Stomach (tissue), 9 donors: ENCODE data around the gene STN1. TPM values are rescaled to one million over a fixed set of nuclear protein-coding genes. Genes with fewer than 3 reads are reported as not detected.

Experiments
- DNase-seq, 2 donors: peaks; one replicate each; pipeline versions ENCODE4 v3.0.0 to v3.0.0-alpha.2; 2013 to 2019
- H3K27ac ChIP-seq, 5 donors: fragments of 200-600 bp in 4 of 5; sonication (generic) in 4 of 5; one replicate each; pipeline ENCODE4 v1.5.1; 2013 to 2019; ENCODE audit warnings: mild to moderate bottlenecking in 1 of 5, moderate library complexity in 1 of 5
- H3K27me3 ChIP-seq, 3 donors: fragments of 200-600 bp; sonication (generic); one replicate each; pipeline ENCODE4 v1.5.1; 2017 to 2019; ENCODE audit warnings: mixed run types in 1 of 3
- H3K36me3 ChIP-seq, 4 donors: fragments of 200-600 bp; sonication (generic); 1 replicate in 3 of 4; 2 replicates in 1 of 4; pipeline ENCODE4 v1.5.1; 2016 to 2019
- H3K4me1 ChIP-seq, 4 donors: fragments of 200-600 bp; sonication (generic); one replicate each; pipeline ENCODE4 v1.5.1; 2016 to 2019
- H3K4me3 ChIP-seq, 4 donors: fragments of 200-600 bp; sonication (generic) in 3 of 4; one replicate each; pipeline ENCODE4 v1.5.1; 2016 to 2019; ENCODE audit warnings: mild to moderate bottlenecking in 1 of 4
- H3K9me3 ChIP-seq, 4 donors: fragments of 200-600 bp; sonication (generic); one replicate each; pipeline ENCODE4 v1.5.1; 2016 to 2019
- EP300 ChIP-seq: sonication (generic); formaldehyde crosslinking; IDR thresholded peaks from one replicate; pipeline ENCODE4 v1.6.1; 2017; ENCODE audit warnings: antibody characterized with exemption
- POLR2A ChIP-seq, 4 donors: fragments of 450-650 bp; IDR thresholded peaks; one replicate each; pipeline ENCODE4 v1.6.1; 2016; ENCODE audit warnings: antibody characterized with exemption in 4 of 4, control low read depth in 2 of 4, mild to moderate bottlenecking in 1 of 4, moderate library complexity in 1 of 4
- POLR2AphosphoS5 ChIP-seq, 3 donors: sonication (generic); formaldehyde crosslinking; IDR thresholded peaks; one replicate each; pipeline ENCODE4 v1.6.1; 2016; ENCODE audit warnings: antibody characterized with exemption in 3 of 3
- whole genome bisulfite sequencing, 5 donors: extraction: QIAGEN DNeasy Blood & Tissue Kit in 3 of 5; methylation state at CpG; one replicate each; pipeline versions ENCODE4 v1.1.5 to v1.1.7; 2013 to 2018; 5-methylcytosine and 5-hydroxymethylcytosine counted together
- intact Hi-C: fragments of 100-400 bp; cut with DNase I; formaldehyde crosslinking; loops from one replicate; pipeline ENCODE4 v1.15.1; 2023; ENCODE audit warnings: low total_unique reads
- polyA plus RNA-seq, 3 donors: library from polyadenylated mRNA; stranded (reverse); fragments of 200-250 nt; gene quantifications; one replicate each; pipeline ENCODE4 v1.2.3, GENCODE V29; 2013
- total RNA-seq, 5 donors: library from RNA; depleted of rRNA; stranded (reverse); fragments of >200 nt; gene quantifications; one replicate each; pipeline versions ENCODE4 v1.1.0 to v1.2.3, GENCODE V29; 2014 to 2016
- TF ChIP-seq, protein P1 (sequence below), 7 experiments: fragments of 450-650 bp in 4 of 7; fragments of 200-600 bp in 3 of 7; sonication (generic) in 3 of 7; IDR thresholded peaks; one replicate each; pipeline ENCODE4 v1.5.1; 2016 to 2019; ENCODE audit warnings: antibody characterized with exemption in 7 of 7, control low read depth in 2 of 7, mild to moderate bottlenecking in 1 of 7
- donor health status: healthy with polysubstance abuse.
- donor health status: Bipolar disorder and iron deficiency.
- donor health status: healthy.

Gene STN1
- total and polyA plus RNA-seq, 8 donors: 0.45 to 41.1 (median 20.5) TPM

GRCh38 chr10:103854686-103855391 is 63.1 kb downstream of the STN1 start:
- peaks cover 0 to 22% (median 0%) of the 10 kb centered on the region in 3 donors for H3K27me3 ChIP-seq
- peak overlapping the region; percentile 64 to 72 (median 64) for H3K4me3 ChIP-seq
- no peaks in the 10 kb centered on the region for H3K36me3 ChIP-seq
- 1 to 2% (median 1%) methylated on average over 8 to 52 of the region's 53 CpGs for WGBS, 5 donors
- peak in 1 of 2 donors; percentile 79 for DNase-seq
- intact Hi-C loops: loop anchor here (5.0 kb wide), 1 partner anchor 143 kb away; no protein-coding TSS in a partner anchor
- H3K27ac ChIP-seq: peak overlapping the region; percentile 9 to 83 (median 78)
- H3K4me1 ChIP-seq: peaks cover 51 to 72% (median 64%) of the 10 kb centered on the region in 4 donors
- no peaks in the 10 kb centered on the region for H3K9me3 ChIP-seq
- TF ChIP-seq POLR2AphosphoS5 (IDR thresholded peaks at IDR 0.05): no peak
- TF ChIP-seq, protein P1, sequence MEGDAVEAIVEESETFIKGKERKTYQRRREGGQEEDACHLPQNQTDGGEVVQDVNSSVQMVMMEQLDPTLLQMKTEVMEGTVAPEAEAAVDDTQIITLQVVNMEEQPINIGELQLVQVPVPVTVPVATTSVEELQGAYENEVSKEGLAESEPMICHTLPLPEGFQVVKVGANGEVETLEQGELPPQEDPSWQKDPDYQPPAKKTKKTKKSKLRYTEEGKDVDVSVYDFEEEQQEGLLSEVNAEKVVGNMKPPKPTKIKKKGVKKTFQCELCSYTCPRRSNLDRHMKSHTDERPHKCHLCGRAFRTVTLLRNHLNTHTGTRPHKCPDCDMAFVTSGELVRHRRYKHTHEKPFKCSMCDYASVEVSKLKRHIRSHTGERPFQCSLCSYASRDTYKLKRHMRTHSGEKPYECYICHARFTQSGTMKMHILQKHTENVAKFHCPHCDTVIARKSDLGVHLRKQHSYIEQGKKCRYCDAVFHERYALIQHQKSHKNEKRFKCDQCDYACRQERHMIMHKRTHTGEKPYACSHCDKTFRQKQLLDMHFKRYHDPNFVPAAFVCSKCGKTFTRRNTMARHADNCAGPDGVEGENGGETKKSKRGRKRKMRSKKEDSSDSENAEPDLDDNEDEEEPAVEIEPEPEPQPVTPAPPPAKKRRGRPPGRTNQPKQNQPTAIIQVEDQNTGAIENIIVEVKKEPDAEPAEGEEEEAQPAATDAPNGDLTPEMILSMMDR (IDR thresholded peaks at IDR 0.05): no peak
- TF ChIP-seq EP300: no peak
- TF ChIP-seq POLR2A (IDR thresholded peaks at IDR 0.05): no peak

DNA sequence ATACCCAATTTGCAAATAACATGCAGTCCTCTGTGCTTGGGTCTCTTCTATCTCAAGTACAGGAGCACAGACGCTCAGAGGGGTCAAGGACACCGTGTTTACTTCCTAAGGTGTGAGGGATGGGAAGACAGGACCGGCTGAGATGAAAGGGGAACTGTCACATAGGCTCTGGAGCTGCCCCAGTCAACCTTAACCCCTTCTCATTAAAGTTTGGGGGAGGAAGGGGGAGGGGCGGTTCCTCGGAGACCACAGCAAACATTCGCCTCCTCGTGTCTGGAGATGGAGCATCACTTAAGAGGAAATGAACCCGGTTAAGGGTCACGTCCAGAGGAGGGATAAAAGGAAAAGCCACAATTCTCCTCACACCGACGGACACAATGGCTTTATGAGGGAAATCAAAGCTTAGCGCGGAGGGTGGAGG is 63.7 kb downstream of the STN1 start:
- DNase-seq: no peak
- Histone ChIP-seq H3K36me3 (no peaks in the 10 kb centered on the region), H3K4me1 (peaks cover 55 to 76% (median 70%) of the 10 kb centered on the region in 4 donors), H3K27ac (peak overlapping the region; percentile 9 to 83 (median 78)), H3K27me3 (peaks cover 0 to 22% (median 0%) of the 10 kb centered on the region in 3 donors), H3K4me3 (peak overlapping the region; percentile 64 to 72 (median 64)), H3K9me3 (no peaks in the 10 kb centered on the region)
- WGBS, 5 donors: 5 to 19% (median 11%) methylated on average over 13 of the region's 13 CpGs
- no peak for TF ChIP-seq POLR2AphosphoS5 (IDR thresholded peaks at IDR 0.05)
- no peak for TF ChIP-seq EP300
- no peak for TF ChIP-seq POLR2A (IDR thresholded peaks at IDR 0.05)
- TF ChIP-seq, protein P1 (IDR thresholded peaks at IDR 0.05): no peak
- intact Hi-C loops: no loop called here

DNA sequence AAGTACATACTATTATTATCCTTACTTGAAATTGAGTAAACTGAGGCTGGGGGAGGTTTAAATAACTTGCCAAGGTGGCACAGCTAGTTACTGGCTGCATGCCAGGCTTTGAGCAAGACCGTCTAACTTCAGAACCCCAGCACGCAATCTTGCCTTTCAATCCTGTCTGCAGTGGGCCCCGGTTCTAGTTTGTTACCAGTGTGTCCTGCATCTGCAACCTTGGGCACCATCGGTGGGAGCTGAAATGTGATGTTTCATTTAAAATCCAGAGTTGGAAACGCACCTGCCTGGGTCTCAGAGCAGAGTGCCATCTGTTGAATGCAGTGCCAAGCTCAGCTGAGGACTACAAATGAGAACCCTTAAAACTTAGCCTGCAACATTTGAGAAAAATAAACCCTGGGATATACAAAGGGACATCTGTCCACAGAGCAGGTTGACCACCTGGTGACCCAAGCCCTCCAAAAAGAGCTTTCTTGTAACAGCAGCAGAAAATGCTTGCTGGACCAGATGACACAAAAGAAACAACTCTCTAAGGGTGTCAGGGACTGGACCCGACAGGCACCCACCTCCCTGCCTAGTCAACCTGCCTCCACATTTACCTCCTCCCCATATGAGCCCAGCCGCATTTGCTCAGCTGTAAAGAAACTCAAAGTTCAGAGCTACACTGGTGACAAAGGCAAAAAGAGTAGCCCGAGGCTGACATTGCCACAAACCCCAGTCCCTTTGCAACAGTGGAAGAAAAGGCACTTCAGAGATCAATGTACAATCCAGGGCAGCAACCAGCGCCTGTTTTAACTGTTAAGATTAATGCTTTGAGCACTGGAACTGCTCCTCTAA is 64.3 kb downstream of the STN1 start:
- Histone ChIP-seq H3K4me1 (peaks cover 56 to 73% (median 70%) of the 10 kb centered on the region in 4 donors), H3K4me3 (peak overlapping the region; percentile 64 to 72 (median 64)), H3K27me3 (peaks cover 0 to 22% (median 0%) of the 10 kb centered on the region in 3 donors), H3K36me3 (no peaks in the 10 kb centered on the region), H3K9me3 (no peaks in the 10 kb centered on the region), H3K27ac (peak overlapping the region in 4 of 5 donors; percentile 54 to 83 (median 80))
- intact Hi-C loops: no loop called here
- no peak for DNase-seq
- no peak for TF ChIP-seq POLR2A (IDR thresholded peaks at IDR 0.05)
- no peak for TF ChIP-seq POLR2AphosphoS5 (IDR thresholded peaks at IDR 0.05)
- TF ChIP-seq EP300: no peak
- TF ChIP-seq, protein P1 (IDR thresholded peaks at IDR 0.05): no peak
- 35 to 50% (median 45%) methylated on average over 9 of the region's 9 CpGs for WGBS, 5 donors

GRCh38 chr10:103852856-103853255 is 65.1 kb downstream of the STN1 start:
- WGBS, 5 donors: 62 to 84% (median 71%) methylated on average over 7 of the region's 7 CpGs
- H3K4me3 ChIP-seq: no peak overlapping the region
- TF ChIP-seq POLR2AphosphoS5 (IDR thresholded peaks at IDR 0.05): peak; percentile 21 to 50 (median 35)
- TF ChIP-seq, protein P1 (IDR thresholded peaks at IDR 0.05): no peak
- H3K27me3 ChIP-seq: peaks cover 0 to 22% (median 0%) of the 10 kb centered on the region in 3 donors
- H3K36me3 ChIP-seq: no peaks in the 10 kb centered on the region
- no peak for DNase-seq
- intact Hi-C loops: no loop called here
- H3K9me3 ChIP-seq: no peaks in the 10 kb centered on the region
- peak overlapping the region in 4 of 5 donors; percentile 66 to 83 (median 80) for H3K27ac ChIP-seq
- peaks cover 56 to 72% (median 70%) of the 10 kb centered on the region in 4 donors for H3K4me1 ChIP-seq
